Smooth muscle cell of the pulmonary artery (primary cell): ENCODE measurements around the gene RPL18. TPM values are rescaled to one million over a fixed set of nuclear protein-coding genes. Genes with fewer than 3 reads are reported as not detected.

Source experiments
- total RNA-seq: library from RNA; depleted of rRNA; stranded (reverse); fragments of >200 nt; gene quantifications from 2 replicates; pipeline ENCODE4 v1.2.3, GENCODE V29; 2014

The RPL18 gene
- 1,103 and 1,191 TPM in 2 replicates for total RNA-seq

GRCh38 chr19:48618916-48619691 lies at the start of gene RPL18, which contains the start of gene SPHK2:
Gene RPL18, minus strand, starts transcription at chr19:48619178. Its CDS starts 35 bp downstream, at chr19:48619143.
Gene SPHK2, plus strand, starts transcription at chr19:48619506. Its CDS starts 1,009 bp downstream, at chr19:48620515.

GRCh38 chr19:48646001-48646721 lies 27.2 kb upstream of the RPL18 start, which contains the start of gene CA11:
Gene CA11, minus strand, starts transcription at chr19:48646187. Its CDS starts 555 bp downstream, at chr19:48645632.

GRCh38 chr19:48636859-48637448 lies 18.0 kb upstream of the RPL18 start, which contains the start of gene DBP:
Gene DBP, minus strand, starts transcription at chr19:48637379. Its CDS starts 385 bp downstream, at chr19:48636994.

GRCh38 chr19:48614436-48615230 lies 4.3 kb downstream of the RPL18 start, which contains the start of gene FAM83E:
Gene FAM83E, minus strand, starts transcription at chr19:48615076. Its CDS starts 1,704 bp downstream, at chr19:48613372.

GRCh38 chr19:48606463-48607358 lies 12.3 kb downstream of the RPL18 start, which contains the start of gene SPACA4:
Gene SPACA4, plus strand, starts transcription at chr19:48606742. Its CDS starts 237 bp downstream, at chr19:48606979.

Other genes with a start within 250 kb of the RPL18 start
- 118 TPM in 2 replicates for gene KDELR1, start 227.6 kb downstream of the RPL18 start, total RNA-seq
- 0.59 and 1.1 TPM in 2 replicates for gene GRIN2D, start 225.5 kb downstream of the RPL18 start, total RNA-seq
- gene GRWD1, start 173.2 kb downstream of the RPL18 start, total RNA-seq, result 22.2 and 29.3 TPM in 2 replicates
- 0.65 and 1.1 TPM in 2 replicates for gene KCNJ14, start 163.6 kb downstream of the RPL18 start, total RNA-seq
- 24.0 and 33.6 TPM in 2 replicates for gene CYTH2, start 149.8 kb downstream of the RPL18 start, total RNA-seq
- gene LMTK3, start 107.3 kb downstream of the RPL18 start, total RNA-seq, result 0.33 and 0.89 TPM in 2 replicates
- not detected in 2 replicates for gene SULT2B1, start 67.0 kb downstream of the RPL18 start, total RNA-seq
- gene SPACA4, start 12.4 kb downstream of the RPL18 start, total RNA-seq, result not detected in 2 replicates
- 0.23 and 0.52 TPM in 2 replicates for gene FAM83E, start 4.1 kb downstream of the RPL18 start, total RNA-seq
- gene SPHK2, start 328 bp upstream of the RPL18 start, total RNA-seq, result 8.7 and 13.1 TPM in 2 replicates
- 7.4 and 7.8 TPM in 2 replicates for gene DBP, start 18.2 kb upstream of the RPL18 start, total RNA-seq
- gene CA11, start 27.0 kb upstream of the RPL18 start, total RNA-seq, result 0.99 and 1.6 TPM in 2 replicates
- gene NTN5, start 53.8 kb upstream of the RPL18 start, total RNA-seq, result 0.43 and 0.46 TPM in 2 replicates
- not detected in 2 replicates for gene FUT2, start 76.8 kb upstream of the RPL18 start, total RNA-seq
- gene MAMSTR, start 100.5 kb upstream of the RPL18 start, total RNA-seq, result 0.65 and 0.69 TPM in 2 replicates
- 0.52 and 1.0 TPM in 2 replicates for gene RASIP1, start 121.4 kb upstream of the RPL18 start, total RNA-seq
- 0.07 TPM in 1 of 2 replicates, not detected in the other for gene IZUMO1, start 127.7 kb upstream of the RPL18 start, total RNA-seq
- gene FUT1, start 133.5 kb upstream of the RPL18 start, total RNA-seq, result 0.13 TPM in 2 replicates
- gene FGF21, start 136.3 kb upstream of the RPL18 start, total RNA-seq, result not detected in 2 replicates
- gene BCAT2, start 191.9 kb upstream of the RPL18 start, total RNA-seq, result 33.0 and 35.3 TPM in 2 replicates
- 2.2 and 2.8 TPM in 2 replicates for gene HSD17B14, start 217.3 kb upstream of the RPL18 start, total RNA-seq
- 21.3 and 22.6 TPM in 2 replicates for gene PLEKHA4, start 249.4 kb upstream of the RPL18 start, total RNA-seq